H9 (cell line): ENCODE measurements around the gene PTPN2. TPM values are rescaled to one million over a fixed set of nuclear protein-coding genes. Genes with fewer than 3 reads are reported as not detected.
A peak's percentile ranks its signal among the peaks of the same experiment; 100 is the strongest.

ENCODE experiments used
- DNase-seq: peaks from one replicate; pipeline ENCODE4 v3.0.0-alpha.2; 2017
- H2AFZ ChIP-seq: one replicate; pipeline ENCODE4 v1.6.1; 2013; ENCODE audit warnings: mild to moderate bottlenecking, low read length, control low read depth, moderate library complexity
- H2AK5ac ChIP-seq: 2 replicates; pipeline ENCODE4 v1.6.1; 2013; ENCODE audit warnings: low read length, control low read depth, mixed read lengths; ENCODE audit not compliant: insufficient read length
- H2BK120ac ChIP-seq: one replicate; pipeline ENCODE4 v1.6.1; 2013; ENCODE audit warnings: low read depth, mild to moderate bottlenecking, low read length, control low read depth, inconsistent platforms; ENCODE audit not compliant: poor library complexity, severe bottlenecking
- H2BK12ac ChIP-seq: 2 replicates; pipeline ENCODE4 v1.6.1; 2013; ENCODE audit warnings: low read length, control low read depth, mixed read lengths, low read depth; ENCODE audit not compliant: insufficient read length
- H2BK15ac ChIP-seq: 2 replicates; pipeline ENCODE4 v1.6.1; 2013; ENCODE audit warnings: low read depth, low read length, control low read depth
- H2BK20ac ChIP-seq: one replicate; pipeline ENCODE4 v1.6.1; 2013; ENCODE audit warnings: low read depth, mild to moderate bottlenecking, low read length, control low read depth, inconsistent platforms; ENCODE audit not compliant: poor library complexity, severe bottlenecking
- H2BK5ac ChIP-seq: 2 replicates; pipeline ENCODE4 v1.6.1; 2013; ENCODE audit warnings: low read length, control low read depth, mixed read lengths; ENCODE audit not compliant: insufficient read length
- H3K14ac ChIP-seq: 2 replicates; pipeline ENCODE4 v1.6.1; 2013; ENCODE audit warnings: low read length, control low read depth; ENCODE audit not compliant: insufficient read depth
- H3K18ac ChIP-seq: 2 replicates; pipeline ENCODE4 v1.6.1; 2013; ENCODE audit warnings: low read depth, mild to moderate bottlenecking, mixed read lengths, low read length, control low read depth; ENCODE audit not compliant: insufficient read length
- H3K23ac ChIP-seq: 2 replicates; pipeline ENCODE4 v1.6.1; 2013; ENCODE audit warnings: low read length, control low read depth, mixed read lengths, low read depth; ENCODE audit not compliant: insufficient read length
- H3K23me2 ChIP-seq: 2 replicates; pipeline ENCODE4 v1.6.1; 2013; ENCODE audit warnings: low read depth, mild to moderate bottlenecking, mixed read lengths, low read length, control low read depth; ENCODE audit not compliant: insufficient read length, poor library complexity, severe bottlenecking
- H3K27ac ChIP-seq: 2 replicates; pipeline ENCODE4 v1.5.1; 2013; ENCODE audit warnings: low read length, control low read depth, mixed read lengths, low read depth; ENCODE audit not compliant: insufficient read length
- H3K27me3 ChIP-seq: 2 replicates; pipeline ENCODE4 v1.6.1; 2013; ENCODE audit warnings: low read length, control low read depth, inconsistent platforms; ENCODE audit not compliant: insufficient read depth
- H3K4ac ChIP-seq: 2 replicates; pipeline ENCODE4 v1.6.1; 2013; ENCODE audit warnings: low read depth, mild to moderate bottlenecking, control low read depth, inconsistent platforms, low read length, moderate library complexity
- H3K4me1 ChIP-seq: 2 replicates; pipeline ENCODE4 v1.6.1; 2013; ENCODE audit warnings: low read length, control low read depth, inconsistent platforms; ENCODE audit not compliant: insufficient read depth
- H3K4me2 ChIP-seq: 2 replicates; pipeline ENCODE4 v1.6.1; 2013; ENCODE audit warnings: low read length, control low read depth, mixed read lengths; ENCODE audit not compliant: insufficient read length, insufficient read depth
- H3K56ac ChIP-seq: 2 replicates; pipeline ENCODE4 v1.6.1; 2013; ENCODE audit warnings: low read depth, mild to moderate bottlenecking, mixed read lengths, low read length, control low read depth; ENCODE audit not compliant: insufficient read length
- H3K79me1 ChIP-seq: 2 replicates; pipeline ENCODE4 v1.6.1; 2013; ENCODE audit warnings: low read depth, mild to moderate bottlenecking, moderate library complexity, low read length, control low read depth, inconsistent platforms; ENCODE audit not compliant: insufficient read depth, poor library complexity, severe bottlenecking
- H3K79me2 ChIP-seq: 2 replicates; pipeline ENCODE4 v1.6.1; 2013; ENCODE audit warnings: low read length, control low read depth, inconsistent platforms; ENCODE audit not compliant: insufficient read depth
- H3K9ac ChIP-seq: 2 replicates; pipeline ENCODE4 v1.6.1; 2013; ENCODE audit warnings: low read length, control low read depth, mixed read lengths; ENCODE audit not compliant: insufficient read length; ENCODE audit errors: extremely low read depth
- H3K9me3 ChIP-seq: one replicate; pipeline ENCODE4 v1.6.1; 2013; ENCODE audit warnings: low read depth, low read length, inconsistent platforms; ENCODE audit not compliant: control insufficient read depth
- H3T11ph ChIP-seq: one replicate; pipeline ENCODE4 v1.6.1; 2013; ENCODE audit warnings: mild to moderate bottlenecking, low read length, control low read depth, inconsistent platforms
- H4K20me1 ChIP-seq: one replicate; pipeline ENCODE4 v1.6.1; 2013; ENCODE audit not compliant: control insufficient read depth, insufficient read length, insufficient read depth
- H4K5ac ChIP-seq: 2 replicates; pipeline ENCODE4 v1.6.1; 2013; ENCODE audit warnings: low read depth, mild to moderate bottlenecking, mixed read lengths, low read length, control low read depth; ENCODE audit not compliant: insufficient read length
- H4K8ac ChIP-seq: replicated peaks from 2 replicates; pipeline ENCODE4 v1.6.1; 2013; ENCODE audit warnings: low read length, control low read depth, mixed read lengths, low read depth; ENCODE audit not compliant: insufficient read length
- H4K91ac ChIP-seq: 2 replicates; pipeline ENCODE4 v1.6.1; 2013; ENCODE audit warnings: low read depth, mild to moderate bottlenecking, moderate library complexity, mixed read lengths, low read length, control low read depth; ENCODE audit not compliant: insufficient read length
- H3K27ac Mint-ChIP-seq, 3 experiments: 2 replicates in 2 of 3; 3 replicates in 1 of 3; pipeline ENCODE4 v1.8.0; 2020 to 2021; ENCODE audit warnings: mixed read lengths in 3 of 3, mild to moderate bottlenecking in 1 of 3, moderate library complexity in 1 of 3
- H3K27me3 Mint-ChIP-seq: 2 replicates; pipeline ENCODE4 v1.8.0; 2021; ENCODE audit warnings: low read depth, mild to moderate bottlenecking, moderate library complexity, mixed read lengths
- H3K36me3 Mint-ChIP-seq, 3 experiments: 2 replicates in 2 of 3; 3 replicates in 1 of 3; pipeline ENCODE4 v1.8.0; 2020 to 2021; ENCODE audit warnings: low read depth in 3 of 3, mixed read lengths in 3 of 3; ENCODE audit not compliant: insufficient read depth in 1 of 3
- H3K4me1 Mint-ChIP-seq, 2 experiments: 2 replicates each; pipeline ENCODE4 v1.8.0; 2020; ENCODE audit warnings: mixed read lengths in 2 of 2
- H3K4me3 Mint-ChIP-seq, 2 experiments: 2 replicates in 1 of 2; 3 replicates in 1 of 2; pipeline ENCODE4 v1.8.0; 2020 to 2021; ENCODE audit warnings: mild to moderate bottlenecking in 2 of 2, mixed read lengths in 2 of 2, moderate library complexity in 1 of 2
- H3K9me3 Mint-ChIP-seq, 2 experiments: 2 replicates in 1 of 2; 3 replicates in 1 of 2; pipeline ENCODE4 v1.8.0; 2020; ENCODE audit warnings: mild to moderate bottlenecking in 2 of 2, mixed read lengths in 2 of 2, moderate library complexity in 1 of 2
- CTCF ChIP-seq: fragments of 200-600 bp; sonication (generic); conservative IDR thresholded peaks from 3 replicates; pipeline ENCODE4 v1.8.0; 2021; ENCODE audit warnings: antibody characterized with exemption, mild to moderate bottlenecking
- WGBS: extraction: QIAGEN DNeasy Blood & Tissue Kit; methylation state at CpG from one replicate; pipeline ENCODE4 v1.1.7; 2013; ENCODE audit warnings: missing lambda C conversion rate, low lambda C conversion rate, mixed read lengths; ENCODE audit not compliant: insufficient read length; ENCODE audit errors: extremely low coverage; 5-methylcytosine and 5-hydroxymethylcytosine counted together
- total RNA-seq: library from RNA; stranded (reverse); gene quantifications from 2 replicates; pipeline ENCODE4 v1.2.1, GENCODE V29; 2021

PTPN2 gene
- total RNA-seq, 1 experiment from 2014 or later: 48.7 TPM

GRCh38 chr18:12750076-12750714, 133.8 kb downstream of the PTPN2 start:
- Histone ChIP-seq H3K4ac (no peak overlapping the region), H2AFZ (no peak overlapping the region), H4K8ac (no peak overlapping the region), H3K56ac (no peak overlapping the region), H3K23ac (no peak overlapping the region), H3K9ac (no peak overlapping the region), H3K79me1 (no peaks in the 10 kb centered on the region), H4K5ac (no peak overlapping the region), H2BK12ac (no peak overlapping the region), H3K27me3 (no peaks in the 10 kb centered on the region), H3K9me3 (no peaks in the 10 kb centered on the region), H4K91ac (no peak overlapping the region), H3K23me2 (no peaks in the 10 kb centered on the region), H3K14ac (no peak overlapping the region), H2BK5ac (no peak overlapping the region), H3K27ac (no peak overlapping the region), H2BK15ac (no peak overlapping the region), H4K20me1 (no peaks in the 10 kb centered on the region), H2BK20ac (no peak overlapping the region), H3K79me2 (no peaks in the 10 kb centered on the region), H3K4me2 (no peak overlapping the region), H3T11ph (no peak overlapping the region), H2BK120ac (no peak overlapping the region), H3K4me1 (no peaks in the 10 kb centered on the region), H3K18ac (no peak overlapping the region), H2AK5ac (no peak overlapping the region)
- Mint-ChIP-seq H3K27me3 (no peaks in the 10 kb centered on the region), H3K4me3 (no peak overlapping the region), H3K9me3 (no peaks in the 10 kb centered on the region), H3K36me3 (no peaks in the 10 kb centered on the region), H3K4me1 (no peaks in the 10 kb centered on the region), H3K27ac (0 out of 7 replicates have a peak overlapping the region, but pooled peaks of 1 of the 3 experiments have one; percentile 52)
- TF ChIP-seq CTCF: no peak
- WGBS: no CpG with 5 or more reads among the region's 14 CpGs
- DNase-seq: no peak
